K562 (cell line): Measurements from ENCODE around the gene MAP1LC3B2. TPM values are rescaled to one million over a fixed set of nuclear protein-coding genes. Genes with fewer than 3 reads are reported as not detected.

Source experiments
- ATAC-seq: fragments of 200-7000 bp; cut with Tn5 transposase; 3 replicates; pipeline ENCODE4 v1.9.1; 2020; ENCODE audit warnings: moderate library complexity
- BruUV-seq: library from RNA; stranded (reverse); fragments of 400-500 nt; replicated peaks from 2 replicates; lab custom pipeline; 2021; lab: Mats Ljungman, UMichigan
- CTCF ChIA-PET: fragments of 300-600 bp; formaldehyde crosslinking; extraction: SDS; loops from one replicate; lab custom pipeline; 2021; ENCODE audit warnings: low intra/inter-chr PET ratio; lab: Yijun Ruan, JAX
- POLR2A ChIA-PET: fragments of 300-600, 350-650 bp; sonication (Branson Sonifier 250); formaldehyde crosslinking; extraction: SDS; loops from one replicate; lab custom pipeline; 2021; ENCODE audit warnings: antibody characterized with exemption, inconsistent platforms; lab: Yijun Ruan, JAX
- DNase-seq, 4 experiments: peaks; one replicate each; pipeline versions ENCODE4 v3.0.0 to v3.0.0-alpha.2; 2011 to 2018; ENCODE audit warnings: low spot score in 3 of 4, mixed read lengths in 3 of 4; ENCODE audit errors: extremely low read depth in 1 of 4
- FAIRE-seq: peaks from 2 replicates; lab custom pipeline; 2011; peaks lifted over from hg19 to GRCh38; lab: Jason Lieb, UNC
- H2AFZ ChIP-seq: 2 replicates; pipeline ENCODE4 v1.6.0; 2011; ENCODE audit warnings: low read depth, low read length, control low read depth, inconsistent platforms
- H3K27ac ChIP-seq: fragments of 200-600 bp; 3 replicates; pipeline ENCODE4 v1.8.0; 2011; ENCODE audit warnings: low read depth, mild to moderate bottlenecking, control low read depth, inconsistent platforms, low read length, moderate library complexity, mixed read lengths; ENCODE audit errors: extremely low read depth
- H3K27me3 ChIP-seq, 2 experiments: fragments of 300-600 bp in 1 of 2; 2 replicates in 1 of 2; 3 replicates in 1 of 2; pipeline versions ENCODE4 v1.6.0 to v1.8.0; 2011; ENCODE audit warnings: inconsistent platforms in 2 of 2, low read length in 2 of 2, mild to moderate bottlenecking in 1 of 2, mixed read lengths in 1 of 2, moderate library complexity in 1 of 2; ENCODE audit not compliant: control insufficient read depth in 2 of 2, insufficient read depth in 2 of 2
- H3K36me3 ChIP-seq: fragments of 300-600 bp; 3 replicates; pipeline ENCODE4 v1.8.0; 2011; ENCODE audit warnings: mild to moderate bottlenecking, low read length, inconsistent platforms; ENCODE audit not compliant: control insufficient read depth, insufficient read depth
- H3K4me1 ChIP-seq, 2 experiments: fragments of 200-600 bp in 1 of 2; replicated peaks in 1 of 2; 2 replicates in 1 of 2; 3 replicates in 1 of 2; pipeline versions ENCODE4 v1.5.1 to v1.8.0; 2011; ENCODE audit warnings: inconsistent platforms in 2 of 2, low read length in 2 of 2, mild to moderate bottlenecking in 1 of 2, mixed read lengths in 1 of 2, moderate library complexity in 1 of 2; ENCODE audit not compliant: control insufficient read depth in 2 of 2, insufficient read depth in 2 of 2
- H3K4me2 ChIP-seq: 2 replicates; pipeline ENCODE4 v1.6.1; 2011; ENCODE audit warnings: low read length, control low read depth, inconsistent platforms, mixed read lengths; ENCODE audit not compliant: insufficient read depth
- H3K4me3 ChIP-seq: fragments of 200-600 bp; sonication (generic), shearing (Covaris generic); 2 replicates; pipeline ENCODE4 v1.5.1; 2016; ENCODE audit warnings: control low read depth, inconsistent platforms
- H3K79me2 ChIP-seq: fragments of 200-600 bp; 3 replicates; pipeline ENCODE4 v1.8.0; 2011; ENCODE audit warnings: low read length, inconsistent platforms; ENCODE audit not compliant: control insufficient read depth, insufficient read depth
- H3K9ac ChIP-seq, 2 experiments: 2 replicates each; pipeline versions ENCODE4 v1.6.0 to v1.6.1; 2011; ENCODE audit warnings: low read depth in 2 of 2, low read length in 2 of 2, control low read depth in 1 of 2, inconsistent platforms in 1 of 2, mild to moderate bottlenecking in 1 of 2, mixed read lengths in 1 of 2; ENCODE audit not compliant: insufficient read depth in 1 of 2
- H3K9me1 ChIP-seq: one replicate; pipeline ENCODE4 v1.6.0; 2011; ENCODE audit warnings: inconsistent platforms, mild to moderate bottlenecking, low read length, moderate library complexity; ENCODE audit not compliant: control insufficient read depth, insufficient read depth
- H3K9me3 ChIP-seq: replicated peaks from 2 replicates; pipeline ENCODE4 v1.5.1; 2011; ENCODE audit warnings: low read depth, low read length, inconsistent platforms; ENCODE audit not compliant: control insufficient read depth, insufficient read depth
- H4K20me1 ChIP-seq: replicated peaks from 2 replicates; pipeline ENCODE4 v1.6.1; 2011; ENCODE audit warnings: low read length, inconsistent platforms, mixed read lengths; ENCODE audit not compliant: control insufficient read depth, insufficient read depth
- BCOR ChIP-seq: fragments of 450-650 bp; IDR thresholded peaks from 2 replicates; pipeline ENCODE4 v1.6.1; 2016
- CBX1 ChIP-seq: sonication (generic); IDR thresholded peaks from 2 replicates; pipeline ENCODE4 v1.6.1; 2016; ENCODE audit warnings: antibody characterized with exemption, low read depth, mild to moderate bottlenecking
- CBX8 ChIP-seq: fragments of 200-600 bp; sonication (generic); IDR thresholded peaks from 2 replicates; pipeline ENCODE4 v1.6.1; 2012; ENCODE audit warnings: borderline replicate concordance, mixed run types, low read depth, mild to moderate bottlenecking, moderate library complexity, mixed read lengths, low read length, control low read depth, inconsistent platforms; ENCODE audit not compliant: poor library complexity, severe bottlenecking; ENCODE audit errors: extremely low read depth
- ILK ChIP-seq: fragments of 450-650 bp; IDR thresholded peaks from 2 replicates; pipeline ENCODE4 v1.6.1; 2016; ENCODE audit warnings: missing genetic modification characterization, low read depth, mild to moderate bottlenecking, missing compliant biosample characterization, moderate library complexity, borderline replicate concordance
- KDM2B ChIP-seq: fragments of 250-450 bp; sonication (Bioruptor Pico); IDR thresholded peaks from 2 replicates; pipeline ENCODE4 v1.8.0; 2021; ENCODE audit warnings: mild to moderate bottlenecking, moderate library complexity
- MCM2 ChIP-seq: fragments of 450-650 bp; IDR thresholded peaks from 2 replicates; pipeline ENCODE4 v1.6.1; 2017; ENCODE audit warnings: low read depth, mild to moderate bottlenecking
- POU5F1 ChIP-seq: fragments of 150-350 bp; IDR thresholded peaks from 2 replicates; pipeline ENCODE4 v1.6.1; 2014; ENCODE audit warnings: borderline replicate concordance, low read length, low read depth, mild to moderate bottlenecking; ENCODE audit not compliant: partially characterized antibody
- PTRF ChIP-seq: fragments of 450-650 bp; IDR thresholded peaks from 2 replicates; pipeline ENCODE4 v1.6.1; 2016; ENCODE audit warnings: mild to moderate bottlenecking, missing genetic modification characterization, missing compliant biosample characterization
- RBM14 ChIP-seq: fragments of 200-400 bp; formaldehyde crosslinking; IDR thresholded peaks from 2 replicates; pipeline ENCODE4 v1.6.1; 2018; ENCODE audit warnings: low read depth, mild to moderate bottlenecking, low read length, moderate library complexity, borderline replicate concordance; ENCODE audit not compliant: insufficient read depth
- RNF2 ChIP-seq: sonication (generic); IDR thresholded peaks from 2 replicates; pipeline ENCODE4 v1.6.1; 2016
- SIN3A ChIP-seq, 2 experiments: fragments of 150-350 bp in 1 of 2; IDR thresholded peaks; 2 replicates each; pipeline ENCODE4 v1.6.1; 2011 to 2016; ENCODE audit warnings: borderline replicate concordance in 2 of 2, low read depth in 2 of 2, low read length in 2 of 2, mild to moderate bottlenecking in 2 of 2, moderate library complexity in 2 of 2; ENCODE audit not compliant: control insufficient read depth in 1 of 2
- TAL1 ChIP-seq: fragments of 450-650 bp; IDR thresholded peaks from 2 replicates; pipeline ENCODE4 v1.6.1; 2016; ENCODE audit warnings: mild to moderate bottlenecking
- ZFP1 ChIP-seq: fragments of 450-650 bp; formaldehyde crosslinking; IDR thresholded peaks from 2 replicates; pipeline ENCODE4 v1.4.0; 2020; ENCODE audit warnings: mild to moderate bottlenecking, mixed read lengths
- ZNF395 ChIP-seq: fragments of 200-800 bp; sonication (Bioruptor generic); IDR thresholded peaks from 2 replicates; pipeline ENCODE4 v1.6.1; 2017; ENCODE audit warnings: missing genetic modification characterization, missing compliant biosample characterization
- ZNF408 ChIP-seq: fragments of 250-450 bp; sonication (Bioruptor Pico); IDR thresholded peaks from 2 replicates; pipeline ENCODE4 v1.4.0; 2020; ENCODE audit warnings: low read depth, mild to moderate bottlenecking, moderate library complexity
- ZNF561 ChIP-seq: fragments of 450-650 bp; formaldehyde crosslinking; conservative IDR thresholded peaks from 2 replicates; pipeline ENCODE4 v1.4.0; 2020; ENCODE audit warnings: mild to moderate bottlenecking, moderate library complexity
- WGBS: fragments of 100-300 bp; shearing (Covaris generic); methylation state at CpG from one replicate; pipeline ENCODE4 v1.1.6; 2016; ENCODE audit warnings: low coverage, mixed read lengths; ENCODE audit not compliant: insufficient coverage; ENCODE audit errors: missing lambda C conversion rate; 5-methylcytosine and 5-hydroxymethylcytosine counted together
- in situ Hi-C: fragments of 300-500 bp; cut with MboI; formaldehyde crosslinking; loops from 4 replicates; pipeline ENCODE4 v1.15.0; 2018; ENCODE audit warnings: inconsistent platforms, mixed read lengths
- intact Hi-C: fragments of 100-400 bp; cut with micrococcal nuclease; formaldehyde crosslinking; loops from 2 replicates; pipeline ENCODE4 v1.14.2; 2022
- polyA plus RNA-seq, 8 experiments: library from polyadenylated mRNA; depleted of rRNA in 4 of 8; stranded (reverse) in 5 of 8; unstranded in 3 of 8; fragments of >200 nt; fragmentation: Nextera tagmentation in 2 of 8; fragmentation: Illumina TruSeq in 1 of 8; extraction: Ambion mirVana in 2 of 8; extraction: Trizol in 1 of 8; gene quantifications; 2 replicates each; pipeline versions ENCODE4 v1.2.1 to v1.2.3, GENCODE V29; 2011 to 2014; ENCODE audit warnings: inconsistent platforms in 1 of 8, missing spikeins in 1 of 8
- total RNA-seq, 7 experiments: library from RNA; depleted of rRNA in 6 of 7; stranded (reverse); fragments of >200 nt in 6 of 7; fragmentation: Illumina TruSeq in 2 of 7; extraction: Trizol in 2 of 7; gene quantifications; 2 replicates each; pipeline versions ENCODE4 v1.2.1 to v1.2.3, GENCODE V29; 2011 to 2021; ENCODE audit warnings: low replicate concordance in 1 of 7

MAP1LC3B2 gene
- total and polyA plus RNA-seq, 9 of the 15 experiments (the other 6 are each of a cell fraction or from before 2014, with no cell fraction given): 0.53 to 2.8 (median 0.76) TPM; not detected in 2

- FAIRE-seq (no peak), ATAC-seq (no peak)
- H3K27me3 ChIP-seq: no peaks in the 10 kb centered on the region
- H3K27ac ChIP-seq: no peak overlapping the region
- H3K4me2 ChIP-seq: no peak overlapping the region
- no peaks in the 10 kb centered on the region for H4K20me1 ChIP-seq
- no peaks in the 10 kb centered on the region for H3K36me3 ChIP-seq
- BruUV-seq: no TSS peak
- peaks cover 14 to 26% of the 10 kb centered on the region in 2 experiments for H3K4me1 ChIP-seq
- H2AFZ ChIP-seq: no peak overlapping the region
- intact Hi-C loops: no loop called here
- TF ChIP-seq POU5F1 (no peak), KDM2B (CRISPR knock-in tag) (no peak), CBX1 (no peak), ZFP1 (CRISPR knock-in tag) (no peak), ZNF408 (CRISPR knock-in tag) (no peak), PTRF (tag) (no peak), BCOR (no peak), RBM14 (no peak), MCM2 (no peak), RNF2 (no peak), ZNF395 (CRISPR knock-in tag) (no peak), ILK (no peak), TAL1 (no peak), CBX8 (no peak), ZNF561 (CRISPR knock-in tag) (no peak), SIN3A (IDR thresholded peaks at IDR 0.05; ENCODE audit: borderline replicate concordance in 2 of 2, control insufficient read depth in 1 of 2, low read depth in 2 of 2, low read length in 2 of 2) (no peak)
- TF ChIP-seq, all 486 proteins: peak for 0
- ChIA-PET POLR2A (interaction anchor here (0.6 to 2.5 kb wide), 5 partner anchors 11 to 133 kb away, joined by 3 to 12 read pairs (median 3); partner anchors contain the start of gene MAP1LC3B2), CTCF (no interaction called here)
- Histone ChIP-seq H3K9ac (peak overlapping the region in 1 of 2 experiments; percentile 7; a peak in 1 of 4 replicates), H3K79me2 (no peaks in the 10 kb centered on the region; the same call in 2 of the 3 replicates), H3K9me3 (no peaks in the 10 kb centered on the region), H3K9me1 (no peaks in the 10 kb centered on the region), H3K4me3 (no peak overlapping the region)
- DNase-seq: no peak
- 69% methylated on average over 1 of the region's 1 CpG for WGBS
- in situ Hi-C loops: no loop called here
Observed at GRCh38 chr12:116539361-116539771, 19.8 kb upstream of the MAP1LC3B2 start.
